ENCODE data around the gene TRPM5. TPM values are rescaled to one million over a fixed set of nuclear protein-coding genes. Genes with fewer than 3 reads are reported as not detected.

The TRPM5 gene
- total RNA-seq, 4 donors from 2014 or later: 0.29 TPM; not detected in 3

DNA sequence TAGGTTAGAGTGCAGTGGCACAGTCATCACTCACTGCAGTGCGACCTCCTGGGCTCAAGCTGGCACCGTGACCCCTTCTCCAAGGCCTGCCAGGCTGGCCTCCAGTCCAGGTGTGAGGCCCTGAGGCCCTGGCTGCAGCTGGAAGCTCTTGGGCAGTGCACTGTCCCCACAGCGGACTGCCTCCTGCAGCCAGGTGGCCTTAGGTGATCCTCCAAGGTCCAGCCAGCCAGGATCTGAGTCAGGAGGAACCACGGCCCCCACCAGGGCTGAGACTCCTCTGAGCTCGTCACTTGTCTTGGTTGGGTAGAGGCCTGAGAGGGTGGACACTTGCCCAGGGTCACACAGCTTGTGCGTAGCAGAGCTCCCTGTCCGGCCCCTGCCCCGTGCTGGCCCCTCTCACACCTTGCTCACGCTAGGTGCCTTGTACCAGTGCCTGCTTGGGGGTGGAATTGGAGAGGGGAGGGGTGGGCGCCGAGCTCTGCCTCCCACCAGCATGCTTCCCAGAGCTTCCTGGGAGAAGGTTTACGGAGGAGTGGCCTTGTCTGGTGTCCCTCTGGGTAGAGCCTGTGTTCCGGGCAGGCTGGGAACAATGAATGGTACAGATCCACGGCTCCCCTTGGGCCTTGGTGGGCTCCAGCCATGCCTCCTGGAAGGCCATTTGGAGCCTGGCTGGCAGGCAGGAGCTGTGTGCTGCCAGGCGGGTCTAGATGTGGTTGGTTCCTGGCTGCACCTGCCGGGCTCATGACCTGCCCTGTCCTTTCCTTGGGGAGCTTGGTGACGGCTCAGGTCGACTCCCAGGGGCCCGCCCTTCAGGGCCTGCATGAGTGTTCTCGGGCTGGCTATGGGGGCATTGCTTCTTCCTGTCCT, 21.1 kb upstream of the TRPM5 start:
- Histone ChIP-seq H3K9me3 (no peaks in the 10 kb centered on the region), H3K4me3 (no peak overlapping the region), H3K27me3 (no peaks in the 10 kb centered on the region), H3K27ac (no peak overlapping the region), H3K36me3 (no peaks in the 10 kb centered on the region), H3K4me1 (no peaks in the 10 kb centered on the region)
- no peak for DNase-seq (ENCODE audit: low spot score in 2 of 2)
- TF ChIP-seq, protein P1, sequence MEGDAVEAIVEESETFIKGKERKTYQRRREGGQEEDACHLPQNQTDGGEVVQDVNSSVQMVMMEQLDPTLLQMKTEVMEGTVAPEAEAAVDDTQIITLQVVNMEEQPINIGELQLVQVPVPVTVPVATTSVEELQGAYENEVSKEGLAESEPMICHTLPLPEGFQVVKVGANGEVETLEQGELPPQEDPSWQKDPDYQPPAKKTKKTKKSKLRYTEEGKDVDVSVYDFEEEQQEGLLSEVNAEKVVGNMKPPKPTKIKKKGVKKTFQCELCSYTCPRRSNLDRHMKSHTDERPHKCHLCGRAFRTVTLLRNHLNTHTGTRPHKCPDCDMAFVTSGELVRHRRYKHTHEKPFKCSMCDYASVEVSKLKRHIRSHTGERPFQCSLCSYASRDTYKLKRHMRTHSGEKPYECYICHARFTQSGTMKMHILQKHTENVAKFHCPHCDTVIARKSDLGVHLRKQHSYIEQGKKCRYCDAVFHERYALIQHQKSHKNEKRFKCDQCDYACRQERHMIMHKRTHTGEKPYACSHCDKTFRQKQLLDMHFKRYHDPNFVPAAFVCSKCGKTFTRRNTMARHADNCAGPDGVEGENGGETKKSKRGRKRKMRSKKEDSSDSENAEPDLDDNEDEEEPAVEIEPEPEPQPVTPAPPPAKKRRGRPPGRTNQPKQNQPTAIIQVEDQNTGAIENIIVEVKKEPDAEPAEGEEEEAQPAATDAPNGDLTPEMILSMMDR (IDR thresholded peaks at IDR 0.05): no peak
- no peak for TF ChIP-seq POLR2AphosphoS5 (IDR thresholded peaks at IDR 0.05)
- no peak for TF ChIP-seq EP300 (IDR thresholded peaks at IDR 0.05)
- no peak for TF ChIP-seq POLR2A (IDR thresholded peaks at IDR 0.05)
- 95% methylated on average over 8 of the region's 20 CpGs for WGBS

DNA sequence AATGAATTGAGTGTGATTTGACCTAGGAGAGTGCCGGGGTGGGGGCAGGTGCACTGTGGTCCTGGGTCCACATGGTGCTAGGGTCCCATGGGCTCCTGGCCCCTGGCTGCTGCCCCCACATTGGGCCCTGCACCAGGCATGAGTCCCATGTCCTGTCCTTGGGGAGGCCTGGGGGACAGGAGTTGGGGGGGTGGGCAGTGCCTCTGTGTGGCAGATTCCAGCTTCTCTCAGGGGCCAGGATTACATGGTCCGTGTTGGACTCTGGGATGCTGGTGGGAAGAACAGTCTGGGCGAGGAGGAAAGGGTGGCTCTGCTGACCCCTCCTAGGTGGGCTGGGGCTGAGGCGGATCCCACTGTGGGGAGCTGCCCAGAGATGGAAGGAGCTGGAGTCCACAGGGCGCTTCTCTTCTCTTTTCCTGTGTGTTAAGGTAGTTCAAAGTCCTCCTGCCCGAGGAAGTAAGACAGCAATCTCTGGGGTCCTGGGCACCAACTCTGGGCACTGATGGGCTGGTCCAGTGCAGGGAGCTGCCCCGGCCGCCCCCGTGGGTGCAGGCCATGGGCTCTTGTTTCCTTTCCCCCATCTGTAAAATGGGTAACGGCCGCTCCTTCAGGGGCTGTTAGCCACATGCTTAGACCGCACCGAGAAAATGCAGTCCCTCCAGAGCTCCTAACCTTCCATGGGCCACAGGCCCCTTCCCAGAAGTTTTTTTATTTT, 20.3 kb upstream of the TRPM5 start:
- Histone ChIP-seq H3K4me3 (no peak overlapping the region), H3K36me3 (no peaks in the 10 kb centered on the region), H3K4me1 (no peaks in the 10 kb centered on the region), H3K27ac (no peak overlapping the region), H3K9me3 (no peaks in the 10 kb centered on the region), H3K27me3 (no peaks in the 10 kb centered on the region)
- TF ChIP-seq POLR2AphosphoS5 (IDR thresholded peaks at IDR 0.05): no peak
- TF ChIP-seq, protein P1 (IDR thresholded peaks at IDR 0.05): no peak
- TF ChIP-seq POLR2A (IDR thresholded peaks at IDR 0.05): no peak
- no peak for TF ChIP-seq EP300 (IDR thresholded peaks at IDR 0.05)
- 89% methylated on average over 13 of the region's 13 CpGs for WGBS
- no peak for DNase-seq (ENCODE audit: low spot score in 2 of 2)

DNA sequence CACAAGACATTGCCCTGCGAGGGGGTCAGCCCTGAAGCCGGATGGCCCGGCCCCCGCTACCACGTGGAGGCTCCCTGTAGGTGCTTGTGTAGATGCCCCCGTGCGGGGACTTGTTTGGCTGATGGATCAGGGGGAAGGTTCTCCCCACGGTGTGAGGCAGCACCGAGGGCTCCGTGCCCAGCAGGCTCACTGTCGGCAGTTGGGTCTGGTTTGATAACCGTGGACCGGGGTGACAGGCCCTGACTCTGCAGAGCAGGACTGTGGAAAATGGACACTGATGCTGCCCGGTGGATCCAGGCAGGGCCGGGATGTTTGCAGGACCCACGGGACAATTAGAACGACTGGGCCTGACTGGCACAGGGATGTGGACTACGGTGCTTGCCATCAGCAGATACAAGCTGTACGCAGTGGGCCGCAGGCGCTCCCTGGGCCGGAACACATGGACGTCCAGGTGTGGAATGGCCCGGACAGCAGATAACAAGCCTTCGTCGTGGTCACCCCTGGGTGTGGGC, 19.5 kb upstream of the TRPM5 start:
- H3K36me3 ChIP-seq: no peaks in the 10 kb centered on the region
- DNase-seq (ENCODE audit: low spot score in 2 of 2): peak in 1 of 2 donors; percentile 77

DNA sequence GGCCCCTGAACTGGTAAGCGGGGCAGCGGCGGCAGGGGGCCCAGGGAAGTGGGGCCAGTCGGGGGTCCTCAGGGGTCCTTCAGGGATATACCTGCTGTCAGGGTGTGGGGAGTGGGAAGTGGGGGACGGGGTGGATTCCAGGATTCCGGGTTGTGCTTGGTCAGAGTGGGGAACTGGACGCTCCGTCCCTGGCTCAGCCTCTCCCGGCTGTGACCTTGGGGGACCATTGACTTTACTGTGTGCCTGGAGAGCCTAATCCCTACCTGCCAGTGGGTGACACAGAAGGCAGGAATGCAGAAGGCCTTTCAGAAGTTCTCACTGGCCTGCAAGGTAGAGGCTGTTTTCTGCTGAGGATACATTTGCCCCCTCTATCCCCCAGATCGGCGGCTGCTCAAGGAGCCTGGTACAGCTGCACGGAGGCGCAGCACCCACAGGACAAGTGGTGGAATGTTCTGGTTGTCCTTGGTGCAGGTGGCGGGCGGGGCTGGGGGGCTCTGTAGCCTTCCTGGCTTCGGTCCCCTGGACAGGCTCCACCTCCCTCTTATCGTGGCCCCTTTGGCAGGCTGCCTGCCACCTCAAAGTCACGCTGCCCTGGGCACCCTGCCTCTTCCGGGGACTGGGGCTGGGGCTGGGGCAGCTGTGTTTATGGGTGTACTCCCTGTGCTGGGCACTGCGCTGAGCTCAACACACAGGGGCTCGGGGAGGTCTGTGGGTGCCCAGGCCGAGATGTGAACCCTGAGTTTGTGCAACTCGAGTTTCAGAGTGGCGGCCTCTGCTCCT, 18.9 kb upstream of the TRPM5 start:
- 84% methylated on average over 7 of the region's 24 CpGs for WGBS
- H3K9me3 ChIP-seq: no peaks in the 10 kb centered on the region
- no peak overlapping the region for H3K27ac ChIP-seq
- DNase-seq (ENCODE audit: low spot score in 2 of 2): peak in 1 of 2 donors; percentile 76
- no peaks in the 10 kb centered on the region for H3K4me1 ChIP-seq
- TF ChIP-seq POLR2AphosphoS5 (IDR thresholded peaks at IDR 0.05) (no peak), POLR2A (IDR thresholded peaks at IDR 0.05) (no peak), EP300 (IDR thresholded peaks at IDR 0.05) (no peak)
- TF ChIP-seq, protein P1 (IDR thresholded peaks at IDR 0.05): no peak
- H3K27me3 ChIP-seq: no peaks in the 10 kb centered on the region
- H3K4me3 ChIP-seq: no peak overlapping the region
- no peaks in the 10 kb centered on the region for H3K36me3 ChIP-seq

More for the DNA sequence above, 19.5 kb upstream of the TRPM5 start:
- WGBS: 66% methylated on average over 11 of the region's 26 CpGs
- TF ChIP-seq EP300 (IDR thresholded peaks at IDR 0.05) (no peak), POLR2AphosphoS5 (IDR thresholded peaks at IDR 0.05) (no peak), POLR2A (IDR thresholded peaks at IDR 0.05) (no peak)
- TF ChIP-seq, protein P1 (IDR thresholded peaks at IDR 0.05): no peak
- Histone ChIP-seq H3K27me3 (no peaks in the 10 kb centered on the region), H3K4me1 (no peaks in the 10 kb centered on the region), H3K9me3 (no peaks in the 10 kb centered on the region), H3K4me3 (no peak overlapping the region), H3K27ac (no peak overlapping the region)
